ENCODE results near the gene ADAP1. TPM values are rescaled to one million over a fixed set of nuclear protein-coding genes. Genes with fewer than 3 reads are reported as not detected.

ADAP1 gene
- total RNA-seq, 1 experiment from 2014 or later: 6.2 TPM

- H3K14ac ChIP-seq (ENCODE audit: insufficient read depth, low read length): no peak overlapping the region
- no peaks in the 10 kb centered on the region for H3K9me3 Mint-ChIP-seq
- peak overlapping the region; percentile 5 to 61 (median 23); a peak in 2 of 7 replicates for H3K27ac Mint-ChIP-seq
- H3K9me3 ChIP-seq (ENCODE audit: control insufficient read depth, low read depth, low read length): no peaks in the 10 kb centered on the region
- peaks cover 39 to 79% (median 65%) of the 10 kb centered on the region in 3 experiments for H3K36me3 Mint-ChIP-seq (ENCODE audit: insufficient read depth in 1 of 3, low read depth in 3 of 3)
- H3T11ph ChIP-seq (ENCODE audit: low read length): no peak overlapping the region
- H3K56ac ChIP-seq (ENCODE audit: insufficient read length, low read depth, low read length): no peak overlapping the region
- H2BK12ac ChIP-seq (ENCODE audit: insufficient read length, low read depth, low read length): no peak overlapping the region
- no peak overlapping the region for H3K18ac ChIP-seq (ENCODE audit: insufficient read length, low read depth, low read length)
- no peaks in the 10 kb centered on the region for H3K4me1 ChIP-seq (ENCODE audit: insufficient read depth, low read length)
- H2BK20ac ChIP-seq (ENCODE audit: low read depth, low read length, poor library complexity, severe bottlenecking): no peak overlapping the region
- no peak for DNase-seq
- H3K23me2 ChIP-seq (ENCODE audit: insufficient read length, low read depth, low read length, poor library complexity, severe bottlenecking): no peaks in the 10 kb centered on the region
- H2BK15ac ChIP-seq (ENCODE audit: low read depth, low read length): no peak overlapping the region
- H2BK120ac ChIP-seq (ENCODE audit: low read depth, low read length, poor library complexity, severe bottlenecking): no peak overlapping the region
- H3K79me2 ChIP-seq (ENCODE audit: insufficient read depth, low read length): peaks cover 2% of the 10 kb centered on the region; the same call in 1 of the 2 replicates
- no peak overlapping the region for H2AFZ ChIP-seq (ENCODE audit: low read length)
- no CpG with 5 or more reads among the region's 15 CpGs for WGBS (ENCODE audit: extremely low coverage, insufficient read length, low lambda C conversion rate)
- H3K27me3 Mint-ChIP-seq (ENCODE audit: low read depth): peaks cover 1% of the 10 kb centered on the region; the same call in 1 of the 2 replicates
- H3K4me2 ChIP-seq (ENCODE audit: insufficient read depth, insufficient read length, low read length): no peak overlapping the region
- H4K8ac ChIP-seq (replicated peaks; ENCODE audit: insufficient read length, low read depth, low read length): no peak overlapping the region
- no peak overlapping the region for H3K9ac ChIP-seq (ENCODE audit: extremely low read depth, insufficient read length, low read length)
- no peak overlapping the region; a peak in 1 of 5 replicates for H3K4me3 Mint-ChIP-seq
- no peak overlapping the region for H2BK5ac ChIP-seq (ENCODE audit: insufficient read length, low read length)
- no peak overlapping the region for H3K27ac ChIP-seq (ENCODE audit: insufficient read length, low read depth, low read length)
- TF ChIP-seq, protein P1, sequence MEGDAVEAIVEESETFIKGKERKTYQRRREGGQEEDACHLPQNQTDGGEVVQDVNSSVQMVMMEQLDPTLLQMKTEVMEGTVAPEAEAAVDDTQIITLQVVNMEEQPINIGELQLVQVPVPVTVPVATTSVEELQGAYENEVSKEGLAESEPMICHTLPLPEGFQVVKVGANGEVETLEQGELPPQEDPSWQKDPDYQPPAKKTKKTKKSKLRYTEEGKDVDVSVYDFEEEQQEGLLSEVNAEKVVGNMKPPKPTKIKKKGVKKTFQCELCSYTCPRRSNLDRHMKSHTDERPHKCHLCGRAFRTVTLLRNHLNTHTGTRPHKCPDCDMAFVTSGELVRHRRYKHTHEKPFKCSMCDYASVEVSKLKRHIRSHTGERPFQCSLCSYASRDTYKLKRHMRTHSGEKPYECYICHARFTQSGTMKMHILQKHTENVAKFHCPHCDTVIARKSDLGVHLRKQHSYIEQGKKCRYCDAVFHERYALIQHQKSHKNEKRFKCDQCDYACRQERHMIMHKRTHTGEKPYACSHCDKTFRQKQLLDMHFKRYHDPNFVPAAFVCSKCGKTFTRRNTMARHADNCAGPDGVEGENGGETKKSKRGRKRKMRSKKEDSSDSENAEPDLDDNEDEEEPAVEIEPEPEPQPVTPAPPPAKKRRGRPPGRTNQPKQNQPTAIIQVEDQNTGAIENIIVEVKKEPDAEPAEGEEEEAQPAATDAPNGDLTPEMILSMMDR (conservative IDR thresholded peaks at IDR 0.05): no peak
- no peak overlapping the region for H4K91ac ChIP-seq (ENCODE audit: insufficient read length, low read depth, low read length)
- H3K79me1 ChIP-seq (ENCODE audit: insufficient read depth, low read depth, low read length, poor library complexity, severe bottlenecking): peaks cover 6% of the 10 kb centered on the region
- H3K23ac ChIP-seq (ENCODE audit: insufficient read length, low read depth, low read length): no peak overlapping the region
- H3K27me3 ChIP-seq (ENCODE audit: insufficient read depth, low read length): no peaks in the 10 kb centered on the region
- H3K4ac ChIP-seq (ENCODE audit: low read depth, low read length): no peak overlapping the region
- peaks cover 3% of the 10 kb centered on the region for H4K20me1 ChIP-seq (ENCODE audit: control insufficient read depth, insufficient read depth, insufficient read length)
- H4K5ac ChIP-seq (ENCODE audit: insufficient read length, low read depth, low read length): no peak overlapping the region
- peaks cover 0 to 4% of the 10 kb centered on the region in 2 experiments; a peak in 1 of 4 replicates for H3K4me1 Mint-ChIP-seq
- no peak overlapping the region for H2AK5ac ChIP-seq (ENCODE audit: insufficient read length, low read length)
These were observed 63.6 kb downstream of the ADAP1 start for GRCh38 chr7:890868-891267.

All from H9 (cell line).